GM12873 (cell line): ENCODE measurements around the gene EIF2S3B.

Source experiments
- TF ChIP-seq, protein P1 (sequence below): IDR thresholded peaks from 2 replicates; pipeline ENCODE4 v1.5.1; 2012; ENCODE audit warnings: low read depth, mild to moderate bottlenecking, moderate library complexity, low read length, control low read depth; ENCODE audit not compliant: insufficient read depth; ENCODE audit errors: missing control alignments

EIF2S3B gene

DNA sequence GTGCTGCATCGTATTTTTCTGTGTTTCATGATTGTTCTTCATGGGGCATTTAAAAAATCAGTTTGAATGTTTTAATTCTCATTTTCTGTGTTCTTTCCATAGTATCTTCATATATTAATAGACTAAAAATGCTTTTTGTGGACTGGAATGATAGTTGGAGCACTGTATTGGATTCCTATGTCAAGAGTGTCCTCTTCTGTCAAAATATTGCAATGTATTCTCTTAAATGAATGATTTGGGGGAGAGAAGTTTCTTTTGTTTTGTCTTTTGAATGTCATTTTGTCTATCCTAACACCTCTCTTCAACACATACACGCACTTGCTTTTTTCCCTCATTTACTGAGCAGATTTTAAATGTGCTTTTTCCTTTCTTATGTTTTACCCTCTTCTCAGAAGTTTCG, 4.7 kb upstream of the EIF2S3B start:
- TF ChIP-seq, protein P1, sequence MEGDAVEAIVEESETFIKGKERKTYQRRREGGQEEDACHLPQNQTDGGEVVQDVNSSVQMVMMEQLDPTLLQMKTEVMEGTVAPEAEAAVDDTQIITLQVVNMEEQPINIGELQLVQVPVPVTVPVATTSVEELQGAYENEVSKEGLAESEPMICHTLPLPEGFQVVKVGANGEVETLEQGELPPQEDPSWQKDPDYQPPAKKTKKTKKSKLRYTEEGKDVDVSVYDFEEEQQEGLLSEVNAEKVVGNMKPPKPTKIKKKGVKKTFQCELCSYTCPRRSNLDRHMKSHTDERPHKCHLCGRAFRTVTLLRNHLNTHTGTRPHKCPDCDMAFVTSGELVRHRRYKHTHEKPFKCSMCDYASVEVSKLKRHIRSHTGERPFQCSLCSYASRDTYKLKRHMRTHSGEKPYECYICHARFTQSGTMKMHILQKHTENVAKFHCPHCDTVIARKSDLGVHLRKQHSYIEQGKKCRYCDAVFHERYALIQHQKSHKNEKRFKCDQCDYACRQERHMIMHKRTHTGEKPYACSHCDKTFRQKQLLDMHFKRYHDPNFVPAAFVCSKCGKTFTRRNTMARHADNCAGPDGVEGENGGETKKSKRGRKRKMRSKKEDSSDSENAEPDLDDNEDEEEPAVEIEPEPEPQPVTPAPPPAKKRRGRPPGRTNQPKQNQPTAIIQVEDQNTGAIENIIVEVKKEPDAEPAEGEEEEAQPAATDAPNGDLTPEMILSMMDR: no peak

DNA sequence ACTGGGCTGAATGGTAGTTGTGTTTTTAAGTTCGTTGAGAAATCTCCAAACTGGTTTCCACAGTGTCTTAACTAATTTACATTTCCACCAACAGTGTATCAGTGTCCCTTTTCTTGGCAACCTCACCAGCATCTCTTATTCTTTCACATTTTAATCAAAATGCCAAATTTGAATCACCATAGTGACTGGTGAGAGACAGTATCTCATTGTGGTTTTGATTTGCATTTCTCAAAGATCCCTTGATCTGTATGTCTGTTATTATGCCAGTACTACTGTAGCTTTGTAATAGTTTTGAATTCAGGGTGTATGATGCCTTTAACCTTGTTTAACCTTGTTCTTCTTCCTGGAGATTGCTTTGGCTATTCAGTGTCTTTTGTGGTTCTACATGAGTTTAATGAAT, 2.2 kb upstream of the EIF2S3B start:
- TF ChIP-seq, protein P1: no peak

DNA sequence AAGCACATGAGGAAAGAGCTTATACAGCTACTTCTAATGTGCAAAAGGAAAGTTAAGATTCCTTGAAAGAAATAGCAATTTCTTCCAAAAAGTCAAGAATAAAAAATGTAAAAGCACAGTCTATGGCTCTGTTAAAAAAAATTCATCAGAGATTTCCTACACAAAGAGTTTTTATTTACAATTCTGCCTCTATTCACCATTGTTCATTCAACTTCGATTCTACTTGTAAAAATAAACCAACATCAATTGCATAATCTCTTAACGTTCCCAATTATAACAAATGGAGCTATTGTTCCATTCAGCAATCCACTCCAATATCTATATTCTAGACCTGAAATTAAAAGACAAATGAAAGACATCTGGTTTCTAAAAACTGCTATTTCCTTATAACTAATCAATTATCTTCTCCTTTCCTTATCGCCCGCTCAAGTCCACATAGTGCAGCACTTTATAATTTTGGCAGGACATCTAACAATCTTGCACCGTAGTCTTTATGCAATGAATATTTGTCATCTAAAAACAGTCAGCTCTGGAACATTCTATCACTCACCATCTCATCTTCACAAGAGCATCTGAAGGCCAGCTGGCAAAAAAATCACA, 6.2 kb downstream of the EIF2S3B start:
- TF ChIP-seq, protein P1: no peak

DNA sequence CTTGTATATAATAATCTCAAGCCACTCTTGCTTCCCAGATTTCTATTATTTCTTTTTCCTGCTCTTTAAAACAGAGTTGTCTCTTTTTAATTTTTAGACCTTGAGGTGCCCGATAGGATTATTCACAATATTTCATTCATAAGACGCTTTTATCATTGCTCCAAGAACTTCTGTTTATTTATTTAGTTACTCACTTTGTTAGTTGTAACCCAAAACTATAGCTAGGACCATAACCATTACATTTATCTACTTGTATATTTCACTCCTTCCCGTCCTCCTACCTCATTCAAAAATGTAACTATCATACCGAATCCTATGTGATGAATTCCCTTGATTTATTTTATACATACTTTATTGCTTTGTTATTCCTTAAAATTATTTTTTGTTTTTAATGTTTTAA, 7.1 kb downstream of the EIF2S3B start:
- TF ChIP-seq, protein P1: no peak

DNA sequence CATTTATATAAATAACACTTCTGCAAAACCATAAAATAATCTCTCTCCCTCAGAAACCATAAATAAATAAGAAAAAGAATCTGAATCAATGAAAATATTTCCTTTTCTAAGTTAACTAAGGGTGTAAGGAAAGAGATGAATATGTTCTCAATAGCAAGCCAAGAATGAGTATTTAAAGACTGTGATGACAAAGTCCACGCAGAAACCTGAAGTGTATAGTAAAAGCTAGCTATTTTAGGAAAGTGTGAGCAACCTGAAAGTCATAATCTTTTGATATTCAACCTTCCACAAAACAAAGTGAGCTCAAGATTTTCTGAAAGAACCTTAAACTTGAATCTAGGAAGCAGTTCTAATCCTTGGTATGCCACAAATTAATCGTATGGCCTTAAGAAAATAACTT, 15.9 kb downstream of the EIF2S3B start:
- TF ChIP-seq, protein P1: no peak

DNA sequence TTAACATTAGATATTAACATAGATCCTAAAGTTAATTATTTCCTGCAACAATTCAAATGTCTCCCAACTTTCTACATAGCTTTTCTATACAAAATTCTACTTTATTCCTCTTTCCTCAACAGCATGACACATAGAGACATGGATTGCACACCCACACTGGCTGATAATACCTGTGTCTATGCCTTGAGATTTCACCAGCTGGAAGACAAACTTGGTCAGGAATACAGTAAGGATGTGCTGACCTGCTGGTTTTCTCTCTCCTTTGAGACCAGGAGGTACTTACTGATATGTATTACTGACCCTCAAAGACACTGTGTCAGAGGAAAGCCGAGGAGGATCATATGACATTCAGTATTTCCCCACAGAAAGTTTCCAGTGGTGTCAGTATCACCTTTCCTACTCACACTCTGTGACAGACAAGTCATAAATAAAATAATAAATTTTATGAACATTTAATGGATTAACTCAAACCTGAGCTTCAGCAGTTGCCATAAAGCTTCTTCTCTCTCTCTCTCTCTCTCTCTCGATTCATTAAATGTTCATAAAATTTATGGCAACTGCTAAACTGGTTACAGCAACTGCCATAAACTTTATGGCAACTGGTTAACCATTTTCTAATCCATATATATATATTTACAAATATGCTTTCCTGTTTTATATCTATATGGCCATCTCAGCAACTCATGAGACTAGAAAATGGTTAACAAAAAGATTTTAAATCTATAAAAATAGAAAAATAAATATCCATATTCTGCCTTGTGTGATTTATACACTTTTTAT, 22.7 kb downstream of the EIF2S3B start:
- TF ChIP-seq, protein P1: no peak

DNA sequence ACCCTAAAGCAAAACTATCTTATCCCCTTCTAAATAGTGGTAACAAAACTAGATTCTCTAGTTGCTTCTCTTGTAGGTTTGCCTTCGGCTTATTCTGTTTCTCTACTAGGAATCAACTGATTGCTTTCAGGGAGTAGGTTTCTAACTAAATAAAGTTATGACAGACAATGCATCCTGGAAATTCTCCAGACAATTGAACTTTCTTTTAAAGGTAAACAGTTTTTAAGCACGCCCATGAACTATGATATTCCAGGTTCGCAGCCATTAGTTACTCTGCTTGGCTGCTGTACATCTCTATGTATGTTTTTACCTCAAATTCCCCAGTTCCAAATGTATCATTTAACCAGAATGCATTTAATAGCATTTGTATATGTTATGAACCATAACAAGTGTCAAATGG, 23.9 kb downstream of the EIF2S3B start:
- TF ChIP-seq, protein P1: no peak
